Measurements from ENCODE around the gene PRICKLE4. TPM values are rescaled to one million over a fixed set of nuclear protein-coding genes. Genes with fewer than 3 reads are reported as not detected.

The PRICKLE4 gene
- polyA plus RNA-seq, 1 donor from 2014 or later: 1.3 TPM

GRCh38 chr6:41774841-41775240 lies 5.7 kb upstream of the PRICKLE4 start:
- Histone ChIP-seq H3K9me3 (ENCODE audit: low read length) (no peaks in the 10 kb centered on the region), H4K20me1 (ENCODE audit: insufficient read depth) (no peaks in the 10 kb centered on the region), H2AFZ (ENCODE audit: low read depth, low read length) (no peak overlapping the region), H3K4me2 (ENCODE audit: low read length) (no peak overlapping the region), H3K27me3 (ENCODE audit: insufficient read depth, low read depth, low read length) (no peaks in the 10 kb centered on the region), H3K4me3 (ENCODE audit: low read length) (no peak overlapping the region), H3F3A (ENCODE audit: insufficient read depth, low read length, poor library complexity, severe bottlenecking) (no peaks in the 10 kb centered on the region), H3K9me2 (ENCODE audit: insufficient read depth, low read length) (no peaks in the 10 kb centered on the region), H3K9ac (ENCODE audit: low read length) (no peak overlapping the region), H3K79me2 (replicated peaks; ENCODE audit: insufficient read depth, low read length) (no peaks in the 10 kb centered on the region), H3K27ac (ENCODE audit: low read length) (no peak overlapping the region), H3K36me3 (ENCODE audit: insufficient read depth, low read length) (no peaks in the 10 kb centered on the region)
- TF ChIP-seq POLR2AphosphoS5 (IDR thresholded peaks at IDR 0.05) (no peak), TAF1 (IDR thresholded peaks at IDR 0.05; ENCODE audit: low read depth) (no peak), EP300 (conservative IDR thresholded peaks at IDR 0.05; ENCODE audit: poor library complexity, severe bottlenecking) (no peak), RAD21 (conservative IDR thresholded peaks at IDR 0.05) (no peak), MXI1 (conservative IDR thresholded peaks at IDR 0.05; ENCODE audit: poor library complexity, severe bottlenecking) (no peak), EZH2 (IDR thresholded peaks at IDR 0.05; ENCODE audit: borderline replicate concordance, insufficient read depth, low read length, poor library complexity, severe bottlenecking) (no peak), SMC3 (conservative IDR thresholded peaks at IDR 0.05; ENCODE audit: poor library complexity) (no peak)
- TF ChIP-seq, protein P1, sequence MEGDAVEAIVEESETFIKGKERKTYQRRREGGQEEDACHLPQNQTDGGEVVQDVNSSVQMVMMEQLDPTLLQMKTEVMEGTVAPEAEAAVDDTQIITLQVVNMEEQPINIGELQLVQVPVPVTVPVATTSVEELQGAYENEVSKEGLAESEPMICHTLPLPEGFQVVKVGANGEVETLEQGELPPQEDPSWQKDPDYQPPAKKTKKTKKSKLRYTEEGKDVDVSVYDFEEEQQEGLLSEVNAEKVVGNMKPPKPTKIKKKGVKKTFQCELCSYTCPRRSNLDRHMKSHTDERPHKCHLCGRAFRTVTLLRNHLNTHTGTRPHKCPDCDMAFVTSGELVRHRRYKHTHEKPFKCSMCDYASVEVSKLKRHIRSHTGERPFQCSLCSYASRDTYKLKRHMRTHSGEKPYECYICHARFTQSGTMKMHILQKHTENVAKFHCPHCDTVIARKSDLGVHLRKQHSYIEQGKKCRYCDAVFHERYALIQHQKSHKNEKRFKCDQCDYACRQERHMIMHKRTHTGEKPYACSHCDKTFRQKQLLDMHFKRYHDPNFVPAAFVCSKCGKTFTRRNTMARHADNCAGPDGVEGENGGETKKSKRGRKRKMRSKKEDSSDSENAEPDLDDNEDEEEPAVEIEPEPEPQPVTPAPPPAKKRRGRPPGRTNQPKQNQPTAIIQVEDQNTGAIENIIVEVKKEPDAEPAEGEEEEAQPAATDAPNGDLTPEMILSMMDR (IDR thresholded peaks at IDR 0.05; ENCODE audit: poor library complexity, severe bottlenecking): no peak
- TF ChIP-seq, protein P2, sequence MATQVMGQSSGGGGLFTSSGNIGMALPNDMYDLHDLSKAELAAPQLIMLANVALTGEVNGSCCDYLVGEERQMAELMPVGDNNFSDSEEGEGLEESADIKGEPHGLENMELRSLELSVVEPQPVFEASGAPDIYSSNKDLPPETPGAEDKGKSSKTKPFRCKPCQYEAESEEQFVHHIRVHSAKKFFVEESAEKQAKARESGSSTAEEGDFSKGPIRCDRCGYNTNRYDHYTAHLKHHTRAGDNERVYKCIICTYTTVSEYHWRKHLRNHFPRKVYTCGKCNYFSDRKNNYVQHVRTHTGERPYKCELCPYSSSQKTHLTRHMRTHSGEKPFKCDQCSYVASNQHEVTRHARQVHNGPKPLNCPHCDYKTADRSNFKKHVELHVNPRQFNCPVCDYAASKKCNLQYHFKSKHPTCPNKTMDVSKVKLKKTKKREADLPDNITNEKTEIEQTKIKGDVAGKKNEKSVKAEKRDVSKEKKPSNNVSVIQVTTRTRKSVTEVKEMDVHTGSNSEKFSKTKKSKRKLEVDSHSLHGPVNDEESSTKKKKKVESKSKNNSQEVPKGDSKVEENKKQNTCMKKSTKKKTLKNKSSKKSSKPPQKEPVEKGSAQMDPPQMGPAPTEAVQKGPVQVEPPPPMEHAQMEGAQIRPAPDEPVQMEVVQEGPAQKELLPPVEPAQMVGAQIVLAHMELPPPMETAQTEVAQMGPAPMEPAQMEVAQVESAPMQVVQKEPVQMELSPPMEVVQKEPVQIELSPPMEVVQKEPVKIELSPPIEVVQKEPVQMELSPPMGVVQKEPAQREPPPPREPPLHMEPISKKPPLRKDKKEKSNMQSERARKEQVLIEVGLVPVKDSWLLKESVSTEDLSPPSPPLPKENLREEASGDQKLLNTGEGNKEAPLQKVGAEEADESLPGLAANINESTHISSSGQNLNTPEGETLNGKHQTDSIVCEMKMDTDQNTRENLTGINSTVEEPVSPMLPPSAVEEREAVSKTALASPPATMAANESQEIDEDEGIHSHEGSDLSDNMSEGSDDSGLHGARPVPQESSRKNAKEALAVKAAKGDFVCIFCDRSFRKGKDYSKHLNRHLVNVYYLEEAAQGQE (IDR thresholded peaks at IDR 0.05; ENCODE audit: borderline replicate concordance): no peak

GRCh38 chr6:41775293-41775882 lies 5.2 kb upstream of the PRICKLE4 start:
- Histone ChIP-seq H3K79me2 (replicated peaks; ENCODE audit: insufficient read depth, low read length) (no peaks in the 10 kb centered on the region), H3K9ac (ENCODE audit: low read length) (no peak overlapping the region), H3K9me3 (ENCODE audit: low read length) (no peaks in the 10 kb centered on the region), H2AFZ (ENCODE audit: low read depth, low read length) (no peak overlapping the region), H3K9me2 (ENCODE audit: insufficient read depth, low read length) (no peaks in the 10 kb centered on the region), H3K27ac (ENCODE audit: low read length) (no peak overlapping the region), H3K4me3 (ENCODE audit: low read length) (no peak overlapping the region), H3F3A (ENCODE audit: insufficient read depth, low read length, poor library complexity, severe bottlenecking) (no peaks in the 10 kb centered on the region), H3K27me3 (ENCODE audit: insufficient read depth, low read depth, low read length) (no peaks in the 10 kb centered on the region), H4K20me1 (ENCODE audit: insufficient read depth) (no peaks in the 10 kb centered on the region), H3K4me2 (ENCODE audit: low read length) (no peak overlapping the region), H3K36me3 (ENCODE audit: insufficient read depth, low read length) (no peaks in the 10 kb centered on the region)
- TF ChIP-seq EZH2 (IDR thresholded peaks at IDR 0.05; ENCODE audit: borderline replicate concordance, insufficient read depth, low read length, poor library complexity, severe bottlenecking): no peak
- no peak for TF ChIP-seq POLR2AphosphoS5 (IDR thresholded peaks at IDR 0.05)
- TF ChIP-seq, protein P2 (IDR thresholded peaks at IDR 0.05; ENCODE audit: borderline replicate concordance): no peak
- no peak for TF ChIP-seq EP300 (conservative IDR thresholded peaks at IDR 0.05; ENCODE audit: poor library complexity, severe bottlenecking)
- TF ChIP-seq SMC3 (conservative IDR thresholded peaks at IDR 0.05; ENCODE audit: poor library complexity): no peak
